22Rv1 (cell line): ENCODE measurements around the gene AKAP9.

ENCODE experiments used
- ZFX ChIP-seq: fragments of 450-650 bp; IDR thresholded peaks from 2 replicates; pipeline ENCODE4 v1.6.1; 2017; ENCODE audit warnings: antibody characterized with exemption, borderline replicate concordance
- TF ChIP-seq, protein P1 (sequence below): fragments of 450-650 bp; IDR thresholded peaks from 2 replicates; pipeline ENCODE4 v1.5.1; 2017; ENCODE audit warnings: mild to moderate bottlenecking

DNA sequence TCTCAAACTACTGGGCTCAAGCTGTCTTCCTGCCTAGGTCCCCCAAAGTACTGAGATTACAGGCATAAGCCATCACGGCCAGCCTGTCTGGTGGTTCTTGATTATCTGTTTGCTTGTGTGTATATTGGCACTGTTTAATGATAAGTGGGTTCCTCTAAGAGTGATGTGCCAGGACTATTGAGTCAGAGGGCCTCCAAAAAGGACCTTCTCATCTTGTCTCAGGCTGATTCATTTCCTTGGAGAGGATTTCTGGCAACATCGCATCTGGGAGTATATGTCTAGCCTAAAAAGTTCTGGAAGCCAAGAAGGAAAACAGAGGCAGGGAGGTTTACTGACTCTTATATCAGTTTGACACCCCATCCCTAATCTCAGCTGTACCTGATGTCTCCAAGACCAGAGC is 27.1 kb upstream of the AKAP9 start:
- TF ChIP-seq, protein P1, sequence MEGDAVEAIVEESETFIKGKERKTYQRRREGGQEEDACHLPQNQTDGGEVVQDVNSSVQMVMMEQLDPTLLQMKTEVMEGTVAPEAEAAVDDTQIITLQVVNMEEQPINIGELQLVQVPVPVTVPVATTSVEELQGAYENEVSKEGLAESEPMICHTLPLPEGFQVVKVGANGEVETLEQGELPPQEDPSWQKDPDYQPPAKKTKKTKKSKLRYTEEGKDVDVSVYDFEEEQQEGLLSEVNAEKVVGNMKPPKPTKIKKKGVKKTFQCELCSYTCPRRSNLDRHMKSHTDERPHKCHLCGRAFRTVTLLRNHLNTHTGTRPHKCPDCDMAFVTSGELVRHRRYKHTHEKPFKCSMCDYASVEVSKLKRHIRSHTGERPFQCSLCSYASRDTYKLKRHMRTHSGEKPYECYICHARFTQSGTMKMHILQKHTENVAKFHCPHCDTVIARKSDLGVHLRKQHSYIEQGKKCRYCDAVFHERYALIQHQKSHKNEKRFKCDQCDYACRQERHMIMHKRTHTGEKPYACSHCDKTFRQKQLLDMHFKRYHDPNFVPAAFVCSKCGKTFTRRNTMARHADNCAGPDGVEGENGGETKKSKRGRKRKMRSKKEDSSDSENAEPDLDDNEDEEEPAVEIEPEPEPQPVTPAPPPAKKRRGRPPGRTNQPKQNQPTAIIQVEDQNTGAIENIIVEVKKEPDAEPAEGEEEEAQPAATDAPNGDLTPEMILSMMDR = no peak
- TF ChIP-seq ZFX = no peak
